NCI-H748 (cell line): ENCODE data around the gene CHN1.

Experiments used
- DNase-seq: peaks from one replicate; lab custom pipeline; 2025; ENCODE audit not compliant: unreplicated experiment; lab: John Stamatoyannopoulos, UW

Gene CHN1

DNA sequence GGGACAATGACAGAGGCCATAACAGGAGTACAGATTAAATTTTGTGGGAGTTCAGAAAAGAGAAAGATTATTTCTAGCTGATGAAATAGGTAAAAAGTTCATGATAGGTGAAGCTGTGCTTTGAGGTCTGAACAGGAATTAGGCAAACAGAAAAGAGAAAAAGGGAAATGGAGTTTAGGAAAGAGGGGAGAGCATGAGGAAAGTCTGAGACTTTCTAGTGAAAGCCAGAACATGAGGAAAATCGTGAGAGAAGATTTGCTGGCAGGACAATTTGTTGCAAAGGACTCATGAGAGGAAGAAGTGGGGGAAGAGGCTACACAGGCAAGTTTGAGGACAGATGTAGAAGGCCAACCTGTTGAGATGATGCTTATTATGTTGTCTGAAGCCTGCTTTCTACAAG lies 6.3 kb upstream of the CHN1 start:
- no peak for DNase-seq

DNA sequence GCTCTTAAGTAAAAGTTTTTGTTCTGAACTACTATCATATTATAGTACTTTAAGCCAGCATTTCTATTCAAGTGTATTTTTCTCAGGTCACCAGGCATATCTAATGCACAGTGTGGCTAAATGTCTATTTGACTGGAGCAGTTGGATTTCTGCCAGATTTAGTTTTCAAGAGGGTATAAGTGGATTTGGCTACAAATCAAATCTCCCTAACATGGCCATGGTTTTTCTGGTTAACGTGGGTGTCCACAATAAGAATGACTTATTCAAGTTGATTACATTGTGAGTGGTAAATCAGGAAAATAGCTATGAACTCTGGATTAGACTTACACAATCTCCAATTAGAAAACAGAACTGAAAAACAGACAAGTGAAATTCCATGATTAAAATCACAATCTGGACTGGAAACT lies 5.7 kb upstream of the CHN1 start:
- DNase-seq = peak; percentile 93

DNA sequence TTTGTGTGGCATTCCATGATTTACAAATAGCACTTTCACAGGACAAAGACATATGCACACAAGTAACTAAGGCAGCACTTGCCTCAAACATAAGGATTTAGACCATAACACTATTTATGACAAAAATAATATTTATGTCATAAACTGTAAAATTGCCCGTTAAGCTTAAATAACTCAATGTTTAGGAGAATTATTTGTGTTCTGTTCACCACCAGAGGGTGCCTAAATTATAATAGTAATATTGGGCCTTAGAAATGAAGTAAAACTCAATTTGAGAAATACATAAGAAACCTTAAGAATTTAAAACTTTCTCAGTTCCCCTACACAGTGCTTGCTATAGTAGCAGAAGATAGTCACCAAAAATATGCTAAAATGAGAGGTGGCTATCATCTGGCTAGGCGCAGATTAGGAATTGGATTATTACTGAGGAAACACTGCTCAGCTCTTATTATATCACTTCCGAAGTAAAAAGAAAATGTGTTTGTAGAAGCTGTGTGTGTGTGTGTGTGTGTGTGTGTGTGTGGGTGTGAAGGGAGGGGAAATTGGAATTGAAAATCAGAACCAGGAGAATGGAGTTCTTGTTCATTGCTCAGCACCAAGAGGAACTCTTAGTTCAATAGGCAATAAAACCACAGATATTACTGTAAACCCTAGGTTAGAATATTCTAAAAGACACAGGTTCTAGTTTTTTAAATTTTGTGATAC lies 4.9 kb upstream of the CHN1 start:
- no peak for DNase-seq

DNA sequence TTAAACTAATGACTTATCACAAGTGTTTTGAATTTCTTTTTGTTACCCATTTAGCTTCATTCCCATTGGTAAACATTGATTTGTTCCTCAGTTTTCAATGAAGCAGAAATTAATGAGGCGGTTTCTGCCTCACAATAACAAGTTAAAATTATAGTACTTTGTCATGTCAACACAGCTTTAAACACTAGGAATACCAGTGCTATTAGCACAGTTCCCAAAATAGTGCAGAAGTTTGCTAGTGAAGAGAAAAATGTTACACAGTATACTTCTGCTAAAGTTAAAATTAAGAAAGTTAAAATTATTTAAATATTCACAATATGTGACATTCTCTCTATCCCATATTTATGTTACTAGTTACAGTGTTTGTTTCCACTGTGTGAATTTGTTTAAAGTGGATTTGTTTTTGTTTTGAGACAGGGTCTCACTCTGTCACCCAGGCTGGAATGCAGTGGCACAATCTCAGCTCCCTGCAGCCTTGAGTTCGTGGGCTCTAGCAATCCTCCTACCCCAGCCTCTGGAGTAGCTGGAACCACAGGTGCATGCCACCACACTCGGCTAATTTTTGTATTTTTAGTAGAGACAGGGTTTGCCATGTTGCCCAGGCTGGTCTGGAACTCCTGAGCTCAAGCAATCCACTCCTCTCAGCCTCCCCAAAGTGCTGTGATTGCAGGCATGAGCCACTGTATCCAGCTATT lies 3.8 kb upstream of the CHN1 start:
- peak; percentile 33 for DNase-seq

DNA sequence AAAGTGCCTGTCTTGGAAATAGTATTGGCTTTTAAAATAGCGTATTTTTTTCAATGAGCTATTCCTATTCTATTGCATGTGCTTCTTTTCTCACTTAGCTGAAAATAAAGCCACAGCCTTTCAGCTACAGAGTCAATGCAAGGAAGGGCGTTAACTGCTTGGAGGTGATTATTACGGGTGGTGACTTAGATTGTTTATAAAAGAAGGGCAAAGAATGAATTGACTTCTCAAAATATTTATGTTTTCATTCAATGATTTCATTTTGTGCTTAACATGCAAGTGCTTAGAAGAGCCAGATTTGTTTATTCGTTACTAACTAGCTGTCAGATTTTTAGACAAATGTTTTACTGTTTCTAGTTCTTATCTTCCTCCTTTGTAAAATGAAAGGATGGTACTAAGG lies 2.8 kb upstream of the CHN1 start:
- peak; percentile 15 for DNase-seq

DNA sequence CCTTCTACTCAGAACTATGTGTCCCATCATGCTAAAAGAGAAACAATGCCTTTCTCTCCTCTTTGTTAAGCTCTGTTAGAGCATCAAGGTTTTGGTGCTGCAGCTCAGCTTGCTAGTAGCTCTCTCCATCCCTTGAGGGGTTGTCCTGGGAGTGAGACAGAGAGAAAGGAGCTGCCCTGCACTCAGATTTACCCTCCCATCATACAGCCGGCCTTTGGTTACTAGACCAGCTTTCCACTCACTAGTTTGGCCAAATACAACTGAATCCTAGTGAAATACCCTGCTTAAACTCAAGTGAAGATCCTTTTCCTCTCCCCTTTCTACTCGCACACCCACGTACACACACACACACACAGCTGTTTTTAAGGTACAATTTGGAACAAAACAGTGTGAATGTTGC lies 2.3 kb upstream of the CHN1 start:
- no peak for DNase-seq

DNA sequence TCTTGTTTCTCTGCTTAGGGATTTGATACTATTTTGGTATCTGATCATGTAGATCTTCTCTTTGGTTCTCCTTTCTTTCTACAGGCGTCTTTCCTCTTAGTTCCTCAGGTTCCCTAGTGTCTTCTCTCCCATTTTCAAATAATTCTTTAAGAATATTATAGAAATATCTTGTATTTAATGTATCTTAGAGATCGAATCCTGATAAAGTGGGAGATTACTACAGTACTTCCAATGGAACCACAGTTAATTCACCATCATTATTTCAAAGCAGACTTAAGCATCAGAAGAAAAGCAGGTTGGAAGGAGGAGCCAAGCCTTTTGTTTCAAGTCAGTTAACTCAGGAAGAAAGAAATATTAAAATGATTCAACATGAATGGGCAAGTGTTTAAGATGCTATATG lies 1.1 kb upstream of the CHN1 start:
- DNase-seq = no peak

DNA sequence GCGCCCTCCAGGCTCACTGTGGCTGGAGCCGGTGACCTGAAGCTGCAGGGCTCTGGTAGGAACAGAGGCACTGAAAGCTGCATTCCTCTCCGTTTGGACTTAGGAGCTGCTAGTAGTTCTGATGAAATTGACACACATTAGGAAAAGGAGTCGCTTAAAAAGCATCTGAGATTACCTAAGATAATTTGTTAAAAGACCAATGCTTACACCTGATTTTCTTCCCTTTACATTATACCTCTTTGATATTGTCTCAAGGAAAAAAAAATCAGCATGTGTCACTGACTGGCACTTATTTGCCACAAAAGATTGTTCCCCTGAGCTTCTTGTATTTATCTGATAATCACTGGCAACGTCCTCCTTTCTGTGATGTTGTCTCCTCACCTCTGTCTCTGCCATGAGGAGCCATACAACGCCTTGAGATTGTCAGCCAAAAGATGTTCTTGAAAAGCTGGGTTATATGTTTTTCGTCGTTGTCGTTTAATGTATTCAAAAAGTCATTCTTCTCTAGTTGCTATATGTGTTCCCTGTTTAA lies 618 bp upstream of the CHN1 start:
- no peak for DNase-seq

DNA sequence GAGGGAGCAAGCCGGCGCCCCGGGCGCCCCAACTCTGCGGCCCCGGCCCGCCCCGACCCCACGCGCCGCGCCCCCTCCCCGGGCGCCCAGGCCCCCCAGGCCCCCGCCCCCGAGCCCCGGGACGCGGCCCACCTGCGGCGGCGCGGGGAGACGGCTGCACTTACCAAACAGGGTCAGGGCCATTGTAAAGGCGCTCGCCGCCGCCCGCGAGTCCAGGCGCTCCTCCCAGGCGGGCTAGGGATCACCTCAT lies 526 bp downstream of the CHN1 start:
- peak; percentile 74 for DNase-seq

DNA sequence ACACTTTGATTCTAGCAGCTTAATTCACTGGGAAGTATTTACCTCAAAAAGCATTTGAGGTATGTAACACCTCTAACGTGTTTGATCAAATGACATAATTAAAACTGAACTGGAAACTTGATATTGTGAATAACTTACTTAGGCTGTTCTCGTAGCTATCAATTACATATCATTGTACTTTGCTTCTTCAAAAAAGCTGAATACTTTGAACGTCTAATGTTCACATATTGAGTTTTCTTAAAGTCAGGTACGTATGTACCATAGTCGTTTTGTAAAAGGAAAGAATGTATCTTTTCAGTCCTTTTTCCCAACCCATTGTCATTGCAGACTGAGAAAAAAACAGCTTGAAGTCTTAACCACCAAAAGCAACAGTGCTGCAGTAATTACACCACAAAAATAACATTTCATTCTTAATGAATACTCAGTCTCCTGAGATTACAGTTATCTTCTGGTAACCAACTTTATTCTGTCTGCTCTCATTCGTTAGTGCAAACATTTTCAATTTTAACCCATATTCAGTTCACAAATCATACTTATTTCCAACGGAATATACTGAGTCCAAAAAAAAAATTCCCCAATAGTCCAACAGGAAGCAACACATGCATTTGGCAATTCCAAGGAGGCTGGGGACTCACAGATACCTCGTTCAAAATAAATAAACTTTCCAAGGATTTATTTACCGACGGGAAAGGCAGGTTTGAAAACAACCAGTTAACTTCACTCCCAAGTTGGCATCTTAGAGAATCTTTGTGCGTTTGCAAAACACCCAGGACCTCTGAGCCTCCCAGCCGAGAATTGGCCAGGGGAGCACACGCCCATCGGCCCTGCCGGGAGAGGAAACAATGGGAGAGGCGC lies 1.1 kb downstream of the CHN1 start:
- DNase-seq = peak; percentile 67

DNA sequence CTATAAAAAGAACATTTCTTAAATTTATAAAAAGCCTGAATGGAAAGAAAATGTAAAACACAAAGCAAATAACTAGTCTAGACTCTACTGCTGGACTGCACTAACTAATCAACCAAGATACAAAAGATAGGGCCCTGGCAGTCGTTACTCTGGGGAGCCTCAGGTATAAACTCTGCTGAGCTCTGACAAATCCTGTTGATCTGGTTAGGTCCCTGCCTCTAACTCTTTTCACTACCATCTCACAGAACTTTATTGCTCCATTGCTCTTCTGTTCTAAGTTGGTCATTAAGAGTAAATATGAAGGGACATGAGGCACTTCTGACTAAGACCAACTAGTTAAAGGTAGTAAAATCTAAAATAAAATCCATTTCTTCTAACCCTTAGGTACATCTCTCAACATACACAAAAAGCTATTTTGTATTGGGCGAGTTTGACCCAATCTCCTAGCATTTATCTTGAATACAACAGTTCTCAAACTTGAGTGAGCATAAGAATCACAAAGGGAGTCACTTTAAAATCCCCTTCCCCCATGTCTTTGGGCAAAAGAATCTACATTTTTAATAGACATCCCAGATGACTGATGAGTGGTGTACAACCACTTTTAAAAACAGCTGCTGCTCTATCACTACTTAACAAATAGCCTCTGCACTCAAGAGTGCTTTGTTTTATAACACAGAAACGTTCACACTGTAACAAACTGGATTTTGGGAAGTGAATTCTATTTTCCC lies 2.5 kb downstream of the CHN1 start:
- no peak for DNase-seq

DNA sequence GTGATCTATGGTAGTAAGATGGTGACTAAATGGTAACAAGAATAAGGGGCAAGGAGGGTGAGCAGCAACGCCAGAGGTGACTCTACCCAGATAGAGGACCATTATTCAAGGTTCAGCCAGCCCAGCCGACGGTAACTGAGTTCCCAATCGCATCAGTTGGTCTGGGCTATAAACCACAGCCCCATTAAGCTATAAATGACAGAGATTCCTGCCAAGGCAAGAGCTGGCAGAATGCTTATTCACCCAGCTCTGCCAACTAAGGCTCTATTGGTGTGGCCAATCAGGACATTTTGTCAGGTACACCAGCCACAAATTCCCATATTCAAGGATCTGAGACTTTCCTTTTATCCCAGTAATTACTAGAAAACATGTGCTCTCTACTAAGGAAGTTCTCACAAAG lies 3.6 kb downstream of the CHN1 start:
- DNase-seq = no peak

DNA sequence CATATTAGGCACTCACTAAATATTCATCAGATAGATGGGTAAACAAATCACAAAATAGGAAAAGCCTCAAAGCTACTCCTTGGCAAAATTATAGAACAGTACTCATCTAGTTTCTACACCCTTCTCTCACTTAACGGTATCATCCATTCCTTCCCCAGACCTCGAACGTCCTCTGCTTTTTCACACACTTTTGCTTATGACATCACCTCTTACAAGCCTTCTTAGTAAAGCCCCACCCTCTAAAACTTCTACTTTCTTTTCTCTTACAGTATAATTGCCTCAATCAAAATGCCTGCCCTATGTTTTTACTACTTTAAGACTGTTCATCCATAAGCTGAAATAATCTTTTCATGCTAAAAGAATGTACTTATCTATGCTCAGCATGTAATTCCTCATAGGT lies 8.1 kb downstream of the CHN1 start:
- no peak for DNase-seq

DNA sequence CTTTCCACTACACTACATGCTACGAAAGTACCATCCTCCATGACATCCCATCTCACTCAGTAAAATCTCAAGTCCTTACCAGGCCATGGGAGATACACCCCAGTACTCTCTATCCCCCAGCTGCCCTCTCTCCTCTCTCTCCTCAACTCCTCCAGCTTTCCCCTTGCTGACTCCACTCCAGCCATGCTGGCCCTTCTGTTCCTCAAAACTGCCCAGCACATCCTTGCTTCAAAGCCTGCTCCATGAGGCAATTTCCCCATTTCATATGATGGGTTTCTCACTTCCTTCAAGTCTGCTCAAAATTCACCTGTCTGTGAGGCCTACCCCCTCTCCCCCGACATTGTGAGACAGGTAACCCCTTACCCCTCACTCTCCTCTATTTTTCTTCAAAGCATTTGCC lies 8.6 kb downstream of the CHN1 start:
- no peak for DNase-seq

DNA sequence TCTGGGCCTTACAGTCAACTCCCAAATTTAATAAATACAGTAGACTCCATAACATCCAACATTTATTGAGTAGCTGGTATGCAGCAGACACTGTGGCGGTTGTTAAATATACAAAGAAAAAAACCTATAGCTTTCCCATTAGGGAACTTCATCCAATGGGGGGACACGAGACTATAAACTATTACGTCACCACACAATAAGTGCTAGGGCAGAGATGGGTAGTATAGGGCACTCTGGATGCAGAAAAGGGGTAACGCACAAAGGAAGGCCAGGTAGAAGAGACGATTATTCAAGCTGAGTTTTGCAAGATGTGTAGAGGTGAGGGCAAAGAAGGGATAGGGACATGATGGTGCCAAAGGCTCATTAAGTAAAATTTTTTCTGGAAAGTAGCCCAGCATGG lies 10.8 kb downstream of the CHN1 start:
- DNase-seq = no peak

DNA sequence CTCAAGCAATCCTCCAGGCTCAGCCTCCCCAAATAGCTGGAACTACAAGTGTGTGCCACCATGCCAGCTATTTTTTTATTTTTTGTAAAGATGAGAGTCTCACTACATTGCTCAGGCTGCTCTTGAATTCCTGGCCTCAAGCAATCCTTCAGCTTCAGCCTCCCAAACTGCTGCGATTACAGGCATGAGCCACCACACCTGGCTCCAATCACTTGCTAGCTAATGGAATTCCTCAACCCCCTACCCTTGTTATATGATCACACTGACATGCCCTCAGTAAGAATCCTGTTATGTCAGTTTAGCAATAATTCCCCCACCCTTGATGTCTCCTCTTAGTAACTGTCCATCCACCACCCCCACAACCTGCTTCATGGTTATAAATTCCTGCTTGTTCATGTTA lies 12.3 kb downstream of the CHN1 start:
- no peak for DNase-seq

DNA sequence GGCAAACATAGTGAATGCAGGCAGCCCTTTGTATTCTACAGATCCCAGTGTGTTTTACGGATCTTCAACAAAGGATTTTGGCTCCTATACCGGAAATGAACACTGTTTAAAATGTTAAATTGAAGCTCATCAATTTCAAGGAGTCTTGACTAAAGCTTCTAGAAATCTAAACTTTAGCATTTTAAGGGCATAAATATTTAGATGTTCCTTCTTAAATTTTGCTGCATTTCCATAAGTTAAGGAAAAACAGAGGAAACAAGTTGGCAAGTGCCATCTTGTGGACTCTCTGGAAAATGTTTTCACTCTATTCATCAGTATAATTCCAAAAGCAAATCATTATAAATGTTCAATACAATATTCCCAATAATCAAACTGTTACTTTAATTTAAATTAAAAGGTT lies 19.6 kb downstream of the CHN1 start:
- DNase-seq = peak; percentile 3

DNA sequence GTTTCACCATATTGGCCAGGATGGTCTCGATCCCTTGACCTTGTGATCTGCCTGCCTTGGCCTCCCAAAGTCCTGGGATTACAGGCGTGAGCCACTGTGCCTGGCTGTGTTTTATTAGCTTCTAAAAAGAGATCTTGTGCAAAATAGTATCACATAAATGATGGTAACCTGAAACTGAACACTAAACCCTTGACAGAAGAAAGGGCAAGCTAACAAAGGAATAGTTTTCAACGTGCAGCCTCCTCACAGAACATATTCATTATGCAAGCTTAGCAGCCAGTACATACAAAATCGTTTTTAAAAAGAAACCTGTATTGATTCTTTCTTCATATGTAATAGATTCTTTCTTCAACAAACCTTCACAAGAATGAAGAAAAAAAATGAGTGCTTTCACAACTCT lies 20.6 kb downstream of the CHN1 start:
- no peak for DNase-seq

DNA sequence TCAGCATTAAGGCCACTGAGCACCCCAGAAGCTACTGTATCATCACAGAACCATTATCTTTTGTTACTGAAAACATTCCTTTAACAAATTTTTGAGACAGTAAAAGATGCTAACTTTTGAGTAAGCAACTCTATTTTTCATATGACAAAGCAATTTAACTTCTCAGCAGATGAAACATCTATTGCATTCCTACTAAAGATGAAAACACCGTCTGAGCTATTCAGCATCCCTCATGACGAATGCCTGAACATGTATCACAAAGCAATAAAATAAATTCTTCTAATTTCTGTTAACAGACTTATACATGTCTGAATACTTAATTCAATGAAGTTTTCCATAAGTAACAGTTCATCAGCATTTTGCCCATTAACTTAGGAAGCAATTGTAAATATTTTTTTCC lies 23.9 kb downstream of the CHN1 start:
- DNase-seq = no peak

DNA sequence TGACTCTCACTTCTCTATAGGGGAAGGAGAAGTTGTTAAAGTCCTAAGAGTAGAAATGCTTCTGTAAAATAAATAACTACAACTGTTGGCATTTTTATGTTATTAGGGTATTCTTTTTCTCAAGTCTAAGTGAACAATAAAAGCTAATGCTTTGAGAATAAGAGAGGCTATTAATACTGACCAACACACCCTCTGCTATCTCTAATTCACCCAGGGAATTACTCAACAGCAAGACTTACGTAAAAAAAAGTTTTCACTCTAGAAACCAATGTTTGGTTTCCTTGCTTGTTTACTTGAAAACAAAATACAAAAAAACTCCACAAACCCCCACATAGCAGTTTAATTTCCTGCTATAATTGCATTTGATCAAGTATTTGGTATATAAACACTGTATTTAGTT lies 25.2 kb downstream of the CHN1 start:
- no peak for DNase-seq

DNA sequence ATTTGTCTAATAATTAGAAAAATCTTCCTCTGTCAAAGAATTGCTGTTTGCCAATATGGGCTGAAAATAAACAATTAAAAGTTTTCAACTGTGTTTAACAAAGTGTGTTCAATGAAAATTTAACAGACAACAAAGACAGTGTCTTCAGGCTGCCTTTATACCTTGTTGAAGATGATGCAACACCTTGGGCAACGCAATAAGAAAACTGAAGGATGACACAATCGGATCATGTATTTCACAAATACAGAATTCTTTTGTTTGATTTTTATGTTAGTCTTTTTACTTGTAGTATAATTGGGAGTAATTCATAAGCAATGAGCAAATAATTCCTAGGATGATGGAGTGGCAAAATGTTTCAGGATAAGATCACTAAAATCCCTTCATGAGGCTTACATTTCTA lies 27.8 kb downstream of the CHN1 start:
- no peak for DNase-seq
